Raji (cell line): ENCODE measurements around the gene PRR5.

Experiments
- POLR2A ChIP-seq: IDR thresholded peaks from 2 replicates; pipeline ENCODE4 v1.6.1; 2011; ENCODE audit warnings: low read depth, low read length, control low read depth; ENCODE audit not compliant: insufficient read depth

The PRR5 gene

DNA sequence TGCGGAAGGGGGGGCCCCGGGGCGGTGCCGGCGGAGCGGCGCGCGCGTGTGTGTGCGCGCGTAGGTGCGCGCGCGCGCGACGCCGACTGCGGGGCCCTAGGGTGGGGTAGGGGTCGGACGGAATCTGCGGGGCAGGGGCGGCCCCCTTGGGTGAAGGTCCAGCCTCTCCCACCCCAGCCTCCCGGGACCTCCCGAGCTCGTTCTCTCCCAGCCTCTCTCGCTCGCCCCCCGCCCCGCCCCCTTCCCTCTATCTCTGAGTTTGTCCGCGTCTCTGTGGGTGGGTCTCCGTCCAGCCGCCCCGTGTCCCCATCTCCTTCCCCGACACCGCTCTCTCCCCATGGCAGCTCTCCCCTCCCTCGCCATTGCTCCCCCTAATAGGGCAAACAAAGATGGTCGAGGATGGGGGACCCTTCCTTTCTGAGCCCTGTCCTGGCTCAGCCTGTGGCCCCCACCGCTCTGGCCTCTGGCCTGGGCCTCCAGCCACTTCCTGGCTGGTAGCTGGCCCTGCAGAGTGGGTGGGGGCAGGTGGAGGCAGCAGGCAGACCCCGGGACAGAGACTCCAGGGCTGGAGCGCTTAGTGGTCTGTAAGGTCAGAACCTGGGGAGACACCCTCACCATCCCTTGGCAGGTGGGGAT, 33.0 kb upstream of the PRR5 start:
- no peak for TF ChIP-seq POLR2A

DNA sequence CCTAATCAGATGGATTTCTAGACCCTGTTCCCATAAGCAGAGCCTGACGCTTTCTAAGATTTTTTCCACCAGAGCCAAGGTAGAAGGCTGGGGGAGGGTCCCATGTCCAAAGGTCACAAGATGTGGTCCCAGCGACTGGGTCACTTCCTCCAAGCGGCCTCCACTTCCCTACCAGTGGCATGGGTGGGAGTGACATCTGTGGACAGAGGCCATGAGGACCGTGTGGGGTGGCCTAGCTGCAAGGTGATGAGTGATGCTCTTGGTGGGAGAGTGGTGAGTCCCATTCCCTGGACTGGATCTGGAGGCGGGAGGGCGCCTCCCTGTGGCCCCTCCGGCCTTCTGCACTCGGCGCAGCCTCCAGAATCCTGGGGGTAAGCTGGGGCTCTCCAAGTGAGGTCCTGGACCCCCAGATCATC, 32.4 kb upstream of the PRR5 start:
- no peak for TF ChIP-seq POLR2A

DNA sequence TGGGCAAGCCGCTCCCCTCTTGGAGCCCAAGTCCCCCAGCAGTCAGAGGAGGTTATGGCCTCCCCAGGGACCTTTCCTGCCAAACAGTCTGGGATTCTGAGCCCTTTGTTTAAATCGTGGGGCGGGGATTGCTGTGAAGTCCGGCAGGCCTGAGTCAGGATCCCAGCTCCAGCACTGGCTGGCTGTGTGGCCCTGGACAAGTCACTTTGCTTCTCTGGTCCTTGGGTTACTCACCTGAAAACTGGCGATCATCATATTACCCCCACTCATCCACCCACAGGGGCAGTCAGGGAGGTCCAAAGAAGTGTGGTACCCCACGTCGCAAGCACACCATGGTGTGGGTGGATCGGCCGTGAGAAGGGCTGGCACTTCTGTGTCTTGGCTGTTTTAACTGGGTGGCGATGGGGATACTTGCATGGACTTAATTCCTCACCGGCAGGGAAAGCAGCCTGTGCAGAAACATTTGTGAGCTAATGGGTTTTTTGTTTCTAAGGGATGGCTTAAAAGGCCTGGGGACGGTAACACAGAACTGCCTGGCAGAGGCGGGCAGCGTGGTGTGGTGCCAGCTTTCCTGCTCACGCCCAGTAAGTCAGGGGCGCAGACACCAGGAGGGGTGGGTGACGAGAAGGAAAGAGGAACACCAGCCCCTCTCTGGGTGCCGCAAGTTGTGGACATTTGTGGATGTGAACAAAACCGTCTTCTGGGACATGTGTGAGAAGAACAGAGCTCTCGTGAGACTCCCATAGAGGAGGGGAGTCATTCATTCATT, 31.6 kb upstream of the PRR5 start:
- no peak for TF ChIP-seq POLR2A

DNA sequence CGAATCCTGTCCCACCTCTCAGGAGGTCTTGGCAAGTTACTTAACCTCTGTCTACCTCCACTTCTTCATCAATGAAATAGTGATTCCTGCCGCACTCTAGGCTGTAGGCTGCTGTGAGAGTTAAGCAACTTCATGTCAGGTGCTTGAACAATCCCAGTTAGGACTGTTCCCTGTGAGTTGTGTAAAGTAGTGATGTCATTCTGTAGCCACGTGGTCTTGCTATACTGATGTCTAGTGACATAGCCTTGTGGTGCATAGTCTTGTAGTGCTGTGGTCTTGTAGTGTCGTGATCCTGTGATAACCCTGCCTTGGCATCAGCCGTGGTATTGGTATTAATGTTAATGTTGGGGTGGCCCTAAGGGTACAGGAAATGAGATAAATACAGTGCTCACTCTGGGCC, 30.3 kb upstream of the PRR5 start:
- no peak for TF ChIP-seq POLR2A

DNA sequence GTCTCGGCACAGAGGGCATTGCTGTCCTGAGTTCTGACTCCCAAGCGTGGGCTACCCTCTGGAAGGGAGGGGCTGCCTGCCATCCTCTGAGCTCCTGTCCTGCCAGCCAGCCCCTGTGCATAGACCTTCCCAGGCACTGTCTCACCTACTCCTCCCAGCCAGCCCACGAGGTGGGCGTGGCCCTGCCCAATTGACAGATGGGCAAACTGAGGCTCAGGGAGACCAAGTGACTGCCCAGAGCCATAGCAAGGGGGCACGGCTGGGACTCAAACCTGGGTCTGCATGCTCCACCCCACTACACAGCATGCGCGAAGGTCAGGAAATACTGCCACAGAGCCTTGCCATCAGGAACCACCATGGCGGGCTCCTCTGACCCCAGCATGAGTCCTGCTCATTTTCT, 29.4 kb upstream of the PRR5 start:
- no peak for TF ChIP-seq POLR2A

DNA sequence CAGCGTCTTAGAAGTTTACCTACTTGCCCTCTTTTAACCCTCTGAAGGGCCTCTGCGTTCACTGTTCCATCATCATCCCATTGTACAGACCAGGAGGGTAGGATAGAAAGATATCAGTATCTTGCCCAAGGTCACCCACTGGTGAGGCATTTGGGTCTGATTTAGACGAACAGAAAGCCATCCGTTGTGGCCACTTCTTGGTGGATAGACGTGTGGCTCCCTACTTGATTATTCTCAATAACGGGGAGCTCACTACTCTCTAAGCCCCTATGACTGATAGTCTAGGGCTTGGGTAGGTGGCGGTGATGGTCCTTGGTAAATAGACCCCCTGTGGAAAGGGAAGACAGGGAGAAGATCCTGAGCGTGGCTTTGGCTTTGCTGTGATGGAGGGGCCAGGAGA, 28.6 kb upstream of the PRR5 start:
- no peak for TF ChIP-seq POLR2A

DNA sequence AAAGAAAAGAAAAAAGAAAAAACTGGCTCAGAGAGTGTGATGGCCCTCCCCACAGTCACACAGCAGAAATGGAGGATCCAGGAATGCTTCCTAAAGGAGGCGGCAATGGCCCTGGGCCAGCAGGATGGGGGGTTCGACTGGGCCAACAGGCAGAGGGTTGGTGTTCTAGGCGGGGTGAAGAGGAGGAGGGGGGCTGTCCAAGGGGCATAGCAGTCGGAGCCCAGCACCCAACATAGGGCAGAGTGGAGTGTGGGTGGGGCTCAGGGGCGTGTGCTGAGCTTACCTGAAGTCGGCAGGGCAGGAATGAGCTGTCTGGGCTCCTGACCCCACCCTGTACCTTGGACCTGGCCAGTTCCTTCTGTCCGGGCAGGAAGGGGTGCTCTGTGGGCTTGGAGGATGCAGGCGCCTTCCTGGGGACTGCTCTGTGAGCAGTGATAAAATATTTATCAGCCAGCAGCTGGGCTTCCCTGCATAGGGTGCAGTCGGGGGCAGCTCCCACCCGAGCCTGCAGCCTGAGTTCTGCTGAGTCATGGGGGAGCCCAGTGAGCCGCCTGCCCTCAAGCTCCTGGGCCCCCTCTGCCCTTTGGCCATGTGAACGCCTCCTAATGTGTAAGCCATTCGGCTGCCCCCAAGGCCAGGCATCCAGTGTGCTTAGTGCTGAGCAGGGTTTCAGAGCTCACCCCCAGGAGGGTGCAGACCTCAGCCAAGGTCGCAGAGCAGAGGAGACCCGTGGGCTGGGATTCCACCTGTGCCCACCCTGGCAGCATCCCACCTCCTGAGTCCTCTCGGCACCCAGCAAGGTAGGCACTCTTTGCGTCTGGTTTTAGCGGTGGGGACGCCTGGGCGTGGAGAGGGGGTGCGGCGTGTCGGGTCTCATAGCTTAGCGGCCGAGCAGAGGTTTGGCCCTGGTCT, 25.3 kb upstream of the PRR5 start:
- TF ChIP-seq POLR2A = no peak

DNA sequence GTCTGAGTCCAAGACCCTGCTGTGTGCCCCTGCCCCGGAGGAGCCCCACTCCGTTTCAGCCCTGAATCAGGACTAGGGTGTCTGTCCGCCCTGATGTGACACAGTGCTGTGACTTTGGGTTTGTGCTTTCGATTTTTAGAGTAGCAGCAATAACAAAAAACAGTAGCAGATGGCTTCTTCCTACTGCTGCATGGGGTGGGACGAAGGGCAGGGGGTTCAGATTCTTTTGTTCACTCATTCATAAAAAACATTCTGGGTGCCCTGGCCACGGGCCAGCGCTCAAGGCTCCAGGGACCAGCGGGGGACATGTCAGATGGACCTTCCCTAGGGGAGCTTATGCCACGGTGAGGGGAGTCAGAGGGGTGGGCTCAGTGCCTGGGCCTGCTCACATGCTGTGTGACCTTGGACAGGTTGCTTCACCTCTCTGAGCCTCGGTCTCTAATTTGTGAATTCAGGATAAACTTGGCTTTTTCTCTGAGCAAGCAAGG, 24.6 kb upstream of the PRR5 start:
- TF ChIP-seq POLR2A = no peak

DNA sequence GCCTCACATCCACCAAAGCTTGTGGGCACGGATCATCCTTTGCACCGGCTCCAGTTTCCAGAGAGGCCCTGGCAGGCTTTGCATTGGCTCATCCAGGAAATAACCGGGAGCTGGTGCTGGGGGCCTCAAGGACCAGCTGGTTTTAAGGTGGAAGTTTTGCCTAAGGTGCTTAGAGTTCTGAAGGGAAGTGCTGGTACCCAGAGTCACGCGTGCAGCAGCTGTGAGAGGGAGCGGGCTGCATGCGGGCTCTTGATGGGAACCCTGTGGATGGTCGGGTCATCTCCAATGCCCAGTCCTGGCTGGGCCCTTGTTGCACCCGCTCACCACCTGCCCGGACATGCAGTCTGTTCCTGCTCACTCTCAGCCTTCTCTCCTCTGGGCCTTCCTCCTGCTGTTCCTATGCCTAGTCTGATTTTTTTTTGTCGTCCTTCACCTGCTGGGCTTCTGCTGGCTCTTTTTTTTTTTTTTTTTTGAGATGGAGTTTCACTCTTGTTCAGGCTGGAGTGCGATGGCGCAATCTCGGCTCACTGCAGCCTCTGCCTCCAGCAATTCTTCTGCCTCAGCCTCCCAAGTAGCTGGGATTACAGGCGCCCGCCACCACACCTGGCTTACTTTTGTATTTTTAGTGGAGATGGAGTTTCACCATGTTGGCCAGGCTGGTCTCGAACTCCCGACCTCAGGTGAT, 24.0 kb upstream of the PRR5 start:
- TF ChIP-seq POLR2A = no peak

DNA sequence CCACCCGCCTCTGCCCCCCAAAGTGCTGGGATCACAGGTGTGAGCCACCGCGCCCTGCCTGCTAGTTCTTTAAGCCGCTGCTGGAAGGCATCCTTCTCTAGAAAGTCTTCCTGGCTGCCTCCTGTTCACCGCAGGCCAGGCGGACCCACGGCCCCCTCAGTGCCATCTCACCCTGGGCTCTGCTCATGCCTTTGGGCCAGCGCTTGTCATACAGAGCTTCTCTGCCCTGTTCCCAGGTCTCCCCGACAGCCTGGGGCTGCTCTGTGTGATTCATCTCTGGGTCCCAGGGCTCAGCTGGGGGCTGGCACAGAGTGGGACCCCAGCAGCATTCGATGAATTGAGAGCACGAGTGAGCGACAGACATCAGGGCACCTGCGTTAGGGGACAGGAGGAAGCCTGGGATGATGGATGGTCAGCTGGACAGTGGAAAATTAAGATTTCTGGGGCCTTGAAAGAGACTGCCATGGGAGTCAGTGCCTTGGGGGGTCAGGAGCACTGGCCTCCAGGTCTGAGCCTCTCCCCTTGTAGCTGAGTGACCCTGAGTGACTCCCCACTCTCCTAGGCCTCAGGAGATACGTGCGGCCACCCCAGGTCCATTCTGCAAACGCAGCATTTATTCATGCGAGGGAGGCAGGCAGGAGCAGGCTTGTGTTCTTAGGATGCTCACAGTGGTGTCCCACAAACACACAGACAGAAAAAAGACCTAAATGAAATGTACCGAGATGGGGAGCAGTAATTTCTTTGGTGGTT, 23.3 kb upstream of the PRR5 start:
- TF ChIP-seq POLR2A = no peak

DNA sequence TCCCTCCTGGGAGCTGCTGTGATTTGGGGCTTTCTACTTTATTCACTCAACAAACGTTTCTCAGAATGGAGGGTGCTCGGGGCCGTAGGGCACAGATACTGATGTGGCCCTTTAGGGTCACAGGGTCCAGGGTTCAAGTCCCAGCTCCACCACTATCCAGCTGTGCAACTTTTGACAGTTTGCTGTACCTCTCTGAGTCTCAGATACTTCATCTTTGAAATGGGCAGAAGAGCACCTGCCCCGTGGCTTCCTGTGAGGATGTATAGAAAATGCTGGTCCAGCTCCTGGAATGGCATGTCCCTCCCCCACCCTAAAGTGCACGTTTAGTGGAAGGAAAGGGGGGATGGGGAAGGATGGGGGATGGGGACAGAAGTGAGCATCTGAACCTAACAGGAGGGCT, 21.9 kb upstream of the PRR5 start:
- no peak for TF ChIP-seq POLR2A

DNA sequence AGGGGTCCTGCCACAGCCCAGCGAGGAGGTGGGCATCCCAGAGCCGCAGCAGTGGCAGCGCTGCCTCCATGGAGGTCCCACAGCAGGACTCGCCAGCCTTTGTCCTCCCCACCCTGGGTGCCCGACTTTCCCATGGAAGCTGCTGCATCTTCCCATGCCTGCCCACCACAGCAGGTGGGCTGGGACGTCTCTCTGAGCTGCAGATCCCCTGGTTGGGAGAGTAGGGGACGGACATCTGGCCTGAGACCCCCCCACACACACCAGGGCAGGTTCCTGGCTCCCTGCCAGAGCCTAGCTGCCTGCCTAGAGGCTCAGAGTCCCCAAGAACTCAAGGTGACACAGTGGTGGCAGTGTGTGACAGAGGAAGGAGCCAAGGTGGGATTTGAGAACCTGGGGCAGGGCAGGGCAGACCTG, 21.5 kb upstream of the PRR5 start:
- no peak for TF ChIP-seq POLR2A

DNA sequence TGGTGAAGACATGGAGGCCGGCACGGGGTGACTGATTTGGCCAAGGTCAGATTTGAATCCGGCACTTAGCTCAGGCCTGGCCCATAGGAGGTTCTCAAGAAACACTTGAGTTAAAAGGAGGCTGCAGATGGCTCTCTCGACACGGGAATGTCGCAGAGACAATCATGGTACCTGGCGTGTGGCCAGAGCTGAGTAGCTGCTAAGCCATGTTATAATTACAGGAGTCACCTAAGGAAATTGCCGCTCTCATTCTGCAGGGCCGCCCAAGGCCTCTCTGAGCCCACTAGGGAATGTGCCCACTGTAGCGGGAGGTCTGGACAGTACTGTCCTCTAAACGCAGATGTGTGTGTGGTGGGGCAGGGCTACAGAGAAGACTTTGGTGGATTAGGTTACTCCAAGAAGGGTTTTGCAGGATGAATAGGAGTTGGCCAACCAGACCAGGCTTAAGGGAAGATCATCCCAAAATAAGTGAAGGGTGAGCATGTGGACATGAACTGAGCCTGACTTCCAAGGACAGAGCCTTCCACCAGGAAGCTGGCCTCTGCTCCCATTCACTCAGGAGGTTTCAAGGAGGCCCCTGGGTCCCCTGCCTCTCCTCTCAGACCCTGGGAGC, 19.3 kb upstream of the PRR5 start:
- no peak for TF ChIP-seq POLR2A

DNA sequence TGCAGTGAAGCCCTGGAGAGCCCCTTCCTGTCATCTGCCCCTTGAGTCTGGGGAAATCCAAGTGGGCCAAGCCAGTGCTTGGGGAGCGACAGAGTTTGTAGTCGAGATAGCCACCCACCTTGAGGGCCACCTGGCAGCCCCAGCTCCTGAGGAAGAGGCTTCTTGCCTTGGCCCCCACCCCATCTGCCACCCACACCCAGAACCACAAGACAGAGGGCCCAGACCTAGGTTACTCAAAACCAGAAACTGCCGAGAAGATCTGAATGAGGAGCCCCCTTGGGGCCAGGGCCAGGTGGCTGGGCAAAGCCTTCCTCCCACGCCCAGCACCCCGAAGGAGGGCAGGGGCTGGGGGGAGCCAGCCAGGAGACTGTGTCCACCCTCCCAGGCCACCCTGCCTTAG, 18.8 kb upstream of the PRR5 start:
- TF ChIP-seq POLR2A = no peak

DNA sequence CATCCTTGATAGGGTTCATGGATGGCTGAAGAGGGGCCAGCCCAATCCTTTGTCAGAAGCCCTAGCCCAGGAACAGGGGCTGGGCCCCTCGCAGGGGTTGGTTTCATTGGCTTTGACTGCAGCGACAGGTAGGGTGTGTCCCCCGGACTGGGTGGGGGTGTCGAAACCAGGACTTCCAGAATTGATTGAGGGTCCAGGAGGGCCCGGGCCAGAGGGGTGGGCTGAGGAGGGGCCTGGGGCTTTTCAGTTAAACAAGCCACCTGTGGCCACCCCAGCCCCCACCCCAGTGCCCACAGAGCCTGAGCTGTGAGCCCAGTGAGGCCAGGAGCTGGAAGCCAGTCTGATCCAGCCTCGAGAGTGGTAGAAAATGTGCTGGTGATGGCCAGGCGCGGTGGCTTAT, 18.1 kb upstream of the PRR5 start:
- TF ChIP-seq POLR2A = no peak
